Esophagus muscularis mucosa (tissue), 4 donors: ENCODE results near the gene COG5. TPM values are rescaled to one million over a fixed set of nuclear protein-coding genes. Genes with fewer than 3 reads are reported as not detected.
A peak's percentile ranks its signal among the peaks of the same experiment; 100 is the strongest.

Experiments
- DNase-seq: peaks from one replicate; pipeline ENCODE4 v3.0.0-alpha.2; 2017; ENCODE audit errors: extremely low spot score
- H3K27ac ChIP-seq, 4 donors: fragments of 200-600 bp; sonication (generic); replicated peaks in 1 of 4; 1 replicate in 3 of 4; 2 replicates in 1 of 4; pipeline ENCODE4 v1.5.1; 2016 to 2019; ENCODE audit warnings: mild to moderate bottlenecking in 1 of 4
- H3K27me3 ChIP-seq, 4 donors: fragments of 200-600 bp; sonication (generic); one replicate each; pipeline versions ENCODE4 v1.5.1 to v1.6.0; 2016 to 2019
- H3K36me3 ChIP-seq, 4 donors: fragments of 200-600 bp; sonication (generic); one replicate each; pipeline ENCODE4 v1.5.1; 2016 to 2019
- H3K4me1 ChIP-seq, 4 donors: fragments of 200-600 bp; sonication (generic); one replicate each; pipeline ENCODE4 v1.5.1; 2016 to 2019
- H3K4me3 ChIP-seq, 4 donors: fragments of 200-600 bp; sonication (generic); 1 replicate in 2 of 4; 2 replicates in 2 of 4; pipeline ENCODE4 v1.5.1; 2016 to 2019; ENCODE audit warnings: mild to moderate bottlenecking in 4 of 4, moderate library complexity in 1 of 4
- H3K9me3 ChIP-seq, 4 donors: fragments of 200-600 bp; sonication (generic); 1 replicate in 3 of 4; 2 replicates in 1 of 4; pipeline ENCODE4 v1.5.1; 2016 to 2019
- CTCF ChIP-seq, 3 experiments: fragments of 200-600 bp in 2 of 3; fragments of 450-650 bp in 1 of 3; sonication (generic) in 2 of 3; IDR thresholded peaks; one replicate each; pipeline ENCODE4 v1.5.1; 2017 to 2019; ENCODE audit warnings: antibody characterized with exemption in 3 of 3, mild to moderate bottlenecking in 2 of 3, moderate library complexity in 1 of 3
- EP300 ChIP-seq: sonication (generic); formaldehyde crosslinking; IDR thresholded peaks from one replicate; pipeline ENCODE4 v1.6.1; 2017; ENCODE audit warnings: antibody characterized with exemption
- POLR2A ChIP-seq: fragments of 450-650 bp; IDR thresholded peaks from one replicate; pipeline ENCODE4 v1.6.1; 2017; ENCODE audit warnings: antibody characterized with exemption, moderate library complexity, mild to moderate bottlenecking, low read depth
- POLR2AphosphoS5 ChIP-seq, 2 donors: sonication (generic); formaldehyde crosslinking; IDR thresholded peaks; one replicate each; pipeline ENCODE4 v1.6.1; 2017; ENCODE audit warnings: antibody characterized with exemption in 2 of 2
- WGBS: methylation state at CpG from one replicate; pipeline ENCODE4 v1.1.5; 2018; 5-methylcytosine and 5-hydroxymethylcytosine counted together
- intact Hi-C: fragments of 100-400 bp; cut with DNase I; formaldehyde crosslinking; loops from one replicate; pipeline ENCODE4 v1.15.1; 2023
- total RNA-seq, 4 donors: library from RNA; depleted of rRNA; stranded (reverse); fragments of >200 nt; gene quantifications; one replicate each; pipeline versions ENCODE4 v1.1.0 to v1.2.1, GENCODE V29; 2016

COG5 gene
- total RNA-seq, 4 donors from 2014 or later, result 20.3 to 33.4 (median 24.9) TPM

GRCh38 chr7:107173691-107174406, 389.9 kb downstream of the COG5 start:
- Histone ChIP-seq H3K4me3 (no peak overlapping the region), H3K27me3 (no peaks in the 10 kb centered on the region), H3K27ac (peak overlapping the region in 1 of 4 donors; percentile 14), H3K9me3 (no peaks in the 10 kb centered on the region), H3K36me3 (peaks cover 0 to 4% (median 0%) of the 10 kb centered on the region in 4 donors), H3K4me1 (peaks cover 58 to 84% (median 80%) of the 10 kb centered on the region in 4 donors)
- intact Hi-C loops, result loop anchor here (10.0 kb wide), 1 partner anchor 711 kb away; no protein-coding TSS in a partner anchor
- no peak for DNase-seq
- WGBS, result 67% methylated on average over 4 of the region's 4 CpGs
- TF ChIP-seq POLR2AphosphoS5 (IDR thresholded peaks at IDR 0.05), result no peak

- H3K27ac ChIP-seq, result no peak overlapping the region
- no peak for DNase-seq
- TF ChIP-seq POLR2AphosphoS5 (IDR thresholded peaks at IDR 0.05) (no peak), CTCF (IDR thresholded peaks at IDR 0.05) (no peak), EP300 (no peak), POLR2A (no peak)
- peaks cover 58 to 80% (median 76%) of the 10 kb centered on the region in 4 donors for H3K4me1 ChIP-seq
- intact Hi-C loops, result loop anchor here (10.0 kb wide), 1 partner anchor 712 kb away; no protein-coding TSS in a partner anchor
- no peaks in the 10 kb centered on the region for H3K27me3 ChIP-seq
- 80% methylated on average over 2 of the region's 2 CpGs for WGBS
- peaks cover 0 to 4% (median 0%) of the 10 kb centered on the region in 4 donors for H3K36me3 ChIP-seq
- no peak overlapping the region for H3K4me3 ChIP-seq
- no peaks in the 10 kb centered on the region for H3K9me3 ChIP-seq
Measured at GRCh38 chr7:107173191-107173590, 390.5 kb downstream of the COG5 start.

- Histone ChIP-seq H3K27ac (no peak overlapping the region), H3K9me3 (no peaks in the 10 kb centered on the region), H3K4me3 (no peak overlapping the region), H3K27me3 (no peaks in the 10 kb centered on the region), H3K4me1 (peaks cover 57 to 73% (median 72%) of the 10 kb centered on the region in 4 donors), H3K36me3 (peaks cover 0 to 4% (median 0%) of the 10 kb centered on the region in 4 donors)
- TF ChIP-seq POLR2A, result no peak
- 83% methylated on average over 4 of the region's 4 CpGs for WGBS
- no peak for DNase-seq
- intact Hi-C loops, result loop anchor here (10.0 kb wide), 1 partner anchor 712 kb away; no protein-coding TSS in a partner anchor
Measured at GRCh38 chr7:107172276-107173032, 391.3 kb downstream of the COG5 start.

GRCh38 chr7:107171496-107171895, 392.2 kb downstream of the COG5 start:
- Histone ChIP-seq H3K4me3 (no peak overlapping the region), H3K27ac (peak overlapping the region in 3 of 4 donors; percentile 14 to 100 (median 53)), H3K9me3 (no peaks in the 10 kb centered on the region), H3K36me3 (peaks cover 0 to 4% (median 0%) of the 10 kb centered on the region in 4 donors), H3K4me1 (peaks cover 52 to 70% (median 64%) of the 10 kb centered on the region in 4 donors), H3K27me3 (no peaks in the 10 kb centered on the region)
- TF ChIP-seq CTCF (IDR thresholded peaks at IDR 0.05), result no peak
- TF ChIP-seq POLR2A, result no peak
- TF ChIP-seq POLR2AphosphoS5 (IDR thresholded peaks at IDR 0.05), result no peak
- TF ChIP-seq EP300, result no peak
- 93% methylated on average over 11 of the region's 12 CpGs for WGBS
- DNase-seq, result no peak
- intact Hi-C loops, result loop anchor here (10.0 kb wide), 1 partner anchor 713 kb away; no protein-coding TSS in a partner anchor

- no peak for TF ChIP-seq EP300
- no peak for TF ChIP-seq CTCF (IDR thresholded peaks at IDR 0.05)
- no peak for TF ChIP-seq POLR2A
- TF ChIP-seq POLR2AphosphoS5 (IDR thresholded peaks at IDR 0.05), result no peak
- peaks cover 50 to 59% (median 53%) of the 10 kb centered on the region in 4 donors for H3K4me1 ChIP-seq
- peak overlapping the region; percentile 99 to 100 (median 100) for H3K27ac ChIP-seq
- H3K27me3 ChIP-seq, result no peaks in the 10 kb centered on the region
- H3K4me3 ChIP-seq, result peak overlapping the region; percentile 93 to 99 (median 96)
- H3K9me3 ChIP-seq, result no peaks in the 10 kb centered on the region
- 12% methylated on average over 13 of the region's 13 CpGs for WGBS
- intact Hi-C loops, result loop anchor here (10.0 kb wide), 1 partner anchor 715 kb away; no protein-coding TSS in a partner anchor
- no peak for DNase-seq
- H3K36me3 ChIP-seq, result peaks cover 0 to 4% (median 0%) of the 10 kb centered on the region in 4 donors
Measured at GRCh38 chr7:107170051-107170915, 393.4 kb downstream of the COG5 start.
